K562 (cell line): ENCODE results near the gene EXOC3L1. TPM values are rescaled to one million over a fixed set of nuclear protein-coding genes. Genes with fewer than 3 reads are reported as not detected.
A peak's percentile ranks its signal among the peaks of the same experiment; 100 is the strongest.

Experiments used
- ATF1 ChIP-seq, 2 experiments: fragments of 450-650 bp in 1 of 2; IDR thresholded peaks; 2 replicates each; pipeline ENCODE4 v1.6.1; 2016; ENCODE audit warnings: missing compliant biosample characterization in 1 of 2, missing genetic modification characterization in 1 of 2
- DIDO1 ChIP-seq: fragments of 450-650 bp; IDR thresholded peaks from 2 replicates; pipeline ENCODE4 v1.6.1; 2016; ENCODE audit warnings: low read depth, missing biosample characterization, missing genetic modification characterization
- FIP1L1 ChIP-seq: fragments of 200-400 bp; formaldehyde crosslinking; IDR thresholded peaks from 2 replicates; pipeline ENCODE4 v1.6.1; 2018; ENCODE audit warnings: mild to moderate bottlenecking, low read depth, low read length; ENCODE audit not compliant: poor library complexity, severe bottlenecking
- HDAC1 ChIP-seq, 2 experiments: fragments of 450-650 bp; IDR thresholded peaks; 2 replicates each; pipeline ENCODE4 v1.6.1; 2016 to 2017; ENCODE audit warnings: inconsistent platforms in 1 of 2, mild to moderate bottlenecking in 1 of 2, moderate library complexity in 1 of 2
- HSF4 ChIP-seq: fragments of 250-450 bp; sonication (Bioruptor Pico); IDR thresholded peaks from 2 replicates; pipeline ENCODE4 v2.1.2; 2022; ENCODE audit warnings: mild to moderate bottlenecking, moderate library complexity, borderline replicate concordance
- KDM2B ChIP-seq: fragments of 250-450 bp; sonication (Bioruptor Pico); IDR thresholded peaks from 2 replicates; pipeline ENCODE4 v1.8.0; 2021; ENCODE audit warnings: mild to moderate bottlenecking, moderate library complexity
- NFE2L1 ChIP-seq: fragments of 450-650 bp; IDR thresholded peaks from 2 replicates; pipeline ENCODE4 v1.6.1; 2016; ENCODE audit warnings: missing genetic modification characterization, low read depth, mild to moderate bottlenecking, missing compliant biosample characterization, moderate library complexity, borderline replicate concordance
- PML ChIP-seq: IDR thresholded peaks from 2 replicates; pipeline ENCODE4 v1.6.1; 2012; ENCODE audit warnings: low read length, inconsistent platforms
- SMAD2 ChIP-seq: fragments of 150-350 bp; IDR thresholded peaks from 2 replicates; pipeline ENCODE4 v1.6.1; 2014; ENCODE audit warnings: low read depth, mild to moderate bottlenecking, low read length
- SP2 ChIP-seq: IDR thresholded peaks from 2 replicates; pipeline ENCODE4 v1.6.1; 2011; ENCODE audit warnings: mild to moderate bottlenecking, low read depth, low read length, moderate library complexity; ENCODE audit not compliant: poor library complexity, severe bottlenecking; ENCODE audit errors: extremely low read depth
- ZBTB34 ChIP-seq: fragments of 250-450 bp; sonication (Bioruptor Pico); IDR thresholded peaks from 2 replicates; pipeline ENCODE4 v1.8.0; 2021; ENCODE audit warnings: mild to moderate bottlenecking, moderate library complexity
- ZBTB49 ChIP-seq: sonication (generic); formaldehyde crosslinking; IDR thresholded peaks from 2 replicates; pipeline ENCODE4 v1.8.0; 2022; ENCODE audit warnings: missing genetic modification reagents, mild to moderate bottlenecking, borderline replicate concordance
- ZFP1 ChIP-seq: fragments of 450-650 bp; formaldehyde crosslinking; IDR thresholded peaks from 2 replicates; pipeline ENCODE4 v1.4.0; 2020; ENCODE audit warnings: mild to moderate bottlenecking, mixed read lengths
- ZFP91 ChIP-seq: sonication (generic); formaldehyde crosslinking; IDR thresholded peaks from 2 replicates; pipeline ENCODE4 v1.8.0; 2022; ENCODE audit warnings: mild to moderate bottlenecking, missing genetic modification reagents
- ZKSCAN3 ChIP-seq: fragments of 250-450 bp; sonication (Bioruptor Pico); IDR thresholded peaks from 2 replicates; pipeline ENCODE4 v1.4.0; 2020
- ZNF134 ChIP-seq: fragments of 250-450 bp; sonication (Bioruptor Pico); conservative IDR thresholded peaks from 2 replicates; pipeline ENCODE4 v1.4.0; 2020
- ZNF239 ChIP-seq: fragments of 250-450 bp; sonication (Bioruptor Pico); IDR thresholded peaks from 2 replicates; pipeline ENCODE4 v1.4.0; 2020; ENCODE audit warnings: mild to moderate bottlenecking
- ZNF24 ChIP-seq: fragments of 450-650 bp; IDR thresholded peaks from 2 replicates; pipeline ENCODE4 v1.6.1; 2016
- ZNF695 ChIP-seq: fragments of 450-650 bp; formaldehyde crosslinking; IDR thresholded peaks from 2 replicates; pipeline ENCODE4 v1.4.0; 2020; ENCODE audit warnings: mild to moderate bottlenecking, moderate library complexity
- ZNF707 ChIP-seq: fragments of 250-450 bp; sonication (Bioruptor Pico); conservative IDR thresholded peaks from 2 replicates; pipeline ENCODE4 v1.8.0; 2022; ENCODE audit warnings: inconsistent platforms, mild to moderate bottlenecking, moderate library complexity
- ZNF76 ChIP-seq: fragments of 250-450 bp; sonication (Bioruptor Pico); IDR thresholded peaks from 2 replicates; pipeline ENCODE4 v1.4.0; 2020; ENCODE audit warnings: mild to moderate bottlenecking, moderate library complexity, borderline replicate concordance
- polyA plus RNA-seq, 8 experiments: library from polyadenylated mRNA; depleted of rRNA in 4 of 8; stranded (reverse) in 5 of 8; unstranded in 3 of 8; fragments of >200 nt; fragmentation: Nextera tagmentation in 2 of 8; fragmentation: Illumina TruSeq in 1 of 8; extraction: Ambion mirVana in 2 of 8; extraction: Trizol in 1 of 8; gene quantifications; 2 replicates each; pipeline versions ENCODE4 v1.2.1 to v1.2.3, GENCODE V29; 2011 to 2014; ENCODE audit warnings: inconsistent platforms in 1 of 8, missing spikeins in 1 of 8
- total RNA-seq, 7 experiments: library from RNA; depleted of rRNA in 6 of 7; stranded (reverse); fragments of >200 nt in 6 of 7; fragmentation: Illumina TruSeq in 2 of 7; extraction: Trizol in 2 of 7; gene quantifications; 2 replicates each; pipeline versions ENCODE4 v1.2.1 to v1.2.3, GENCODE V29; 2011 to 2021; ENCODE audit warnings: low replicate concordance in 1 of 7
- TF ChIP-seq, protein P1 (sequence below): fragments of 250-450 bp; sonication (Bioruptor Pico); IDR thresholded peaks from 2 replicates; pipeline ENCODE4 v1.8.0; 2021; ENCODE audit warnings: moderate library complexity, mild to moderate bottlenecking, inconsistent platforms

The EXOC3L1 gene
- total and polyA plus RNA-seq, 9 of the 15 experiments (the other 6 are each of a cell fraction or from before 2014, with no cell fraction given), result 0.08 TPM; not detected in 8

- TF ChIP-seq HSF4 (CRISPR knock-in tag) (no peak), ZFP91 (no peak), ZNF695 (CRISPR knock-in tag) (no peak), KDM2B (CRISPR knock-in tag) (no peak), ZNF24 (no peak), ZNF76 (no peak), PML (peak; percentile 77; the same call in 1 of the 2 replicates), ZNF134 (CRISPR knock-in tag) (no peak), SP2 (no peak), FIP1L1 (no peak), ZNF707 (no peak), ZKSCAN3 (no peak), ZBTB49 (CRISPR knock-in tag) (no peak), HDAC1 (IDR thresholded peaks at IDR 0.05) (peak; percentile 84 to 98; a peak in 3 of 4 replicates), DIDO1 (tag) (peak; percentile 97), ATF1 (CRISPR knock-in tag; IDR thresholded peaks at IDR 0.05) (peak; percentile 99), ATF1 (tag; IDR thresholded peaks at IDR 0.05) (peak; percentile 100), ZNF239 (CRISPR knock-in tag) (no peak), NFE2L1 (tag) (no peak), SMAD2 (no peak), ZBTB34 (CRISPR knock-in tag) (no peak), ZFP1 (CRISPR knock-in tag) (no peak)
- TF ChIP-seq, protein P1, sequence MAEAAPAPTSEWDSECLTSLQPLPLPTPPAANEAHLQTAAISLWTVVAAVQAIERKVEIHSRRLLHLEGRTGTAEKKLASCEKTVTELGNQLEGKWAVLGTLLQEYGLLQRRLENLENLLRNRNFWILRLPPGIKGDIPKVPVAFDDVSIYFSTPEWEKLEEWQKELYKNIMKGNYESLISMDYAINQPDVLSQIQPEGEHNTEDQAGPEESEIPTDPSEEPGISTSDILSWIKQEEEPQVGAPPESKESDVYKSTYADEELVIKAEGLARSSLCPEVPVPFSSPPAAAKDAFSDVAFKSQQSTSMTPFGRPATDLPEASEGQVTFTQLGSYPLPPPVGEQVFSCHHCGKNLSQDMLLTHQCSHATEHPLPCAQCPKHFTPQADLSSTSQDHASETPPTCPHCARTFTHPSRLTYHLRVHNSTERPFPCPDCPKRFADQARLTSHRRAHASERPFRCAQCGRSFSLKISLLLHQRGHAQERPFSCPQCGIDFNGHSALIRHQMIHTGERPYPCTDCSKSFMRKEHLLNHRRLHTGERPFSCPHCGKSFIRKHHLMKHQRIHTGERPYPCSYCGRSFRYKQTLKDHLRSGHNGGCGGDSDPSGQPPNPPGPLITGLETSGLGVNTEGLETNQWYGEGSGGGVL, result no peak
These were observed 37.0 kb upstream of the EXOC3L1 start, which contains the start of gene TMEM208 (continued) for GRCh38 chr16:67226804-67227566.
